ENCODE measurements around the gene XXYLT1.

XXYLT1 gene

DNA sequence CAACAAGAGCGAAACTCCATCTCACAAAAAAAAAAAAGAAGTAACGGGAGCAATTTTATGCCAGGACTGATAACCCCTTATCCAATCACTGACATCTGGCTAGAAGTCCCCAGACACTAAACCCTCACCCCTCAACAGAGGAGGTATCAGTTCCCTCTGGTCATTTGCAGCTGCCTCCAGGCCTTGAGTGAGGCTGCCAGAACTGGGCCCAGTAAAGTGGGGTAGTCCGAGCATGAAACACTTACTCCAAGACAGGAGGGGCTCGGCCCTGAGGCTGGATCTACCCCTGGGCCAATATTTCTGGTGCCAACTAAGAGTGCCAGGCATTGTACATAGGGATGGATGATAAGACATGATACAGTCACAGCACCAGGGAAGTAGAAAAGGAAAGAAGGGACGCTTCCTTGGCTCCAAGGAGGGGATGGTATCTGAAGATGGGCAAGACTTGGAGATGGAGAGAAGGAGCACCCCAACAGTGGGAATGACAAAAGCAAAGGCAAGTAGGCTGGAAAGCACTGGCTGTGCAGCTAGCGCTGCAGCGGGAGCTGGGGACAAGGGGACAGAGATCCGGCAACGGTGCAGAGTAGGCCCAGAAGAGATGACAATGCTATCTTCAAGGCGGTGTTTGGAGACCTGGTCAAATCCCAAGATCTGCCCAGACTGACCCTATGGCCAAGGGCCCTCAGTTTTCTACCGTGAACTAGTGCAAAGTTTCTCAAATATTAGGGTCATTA, 2.2 kb downstream of the XXYLT1 start:
- H3K4me3 ChIP-seq (ENCODE audit: low read depth, low read length) = no peak overlapping the region
- no peak for DNase-seq (ENCODE audit: low read depth)

- H3K4me3 ChIP-seq (ENCODE audit: low read depth, low read length) = no peak overlapping the region
- no peak for DNase-seq (ENCODE audit: low read depth)
Observed at GRCh38 chr3:195267096-195267495, 3.9 kb downstream of the XXYLT1 start.

GRCh38 chr3:195266428-195266827, 4.5 kb downstream of the XXYLT1 start:
- no peak overlapping the region for H3K4me3 ChIP-seq (ENCODE audit: low read depth, low read length)
- no peak for DNase-seq (ENCODE audit: low read depth)

- H3K4me3 ChIP-seq (ENCODE audit: low read depth, low read length) = no peak overlapping the region
- DNase-seq (ENCODE audit: low read depth) = no peak
Observed at GRCh38 chr3:195265363-195265976, 5.5 kb downstream of the XXYLT1 start.

- DNase-seq (ENCODE audit: low read depth) = no peak
- H3K4me3 ChIP-seq (ENCODE audit: low read depth, low read length) = no peak overlapping the region
Observed at GRCh38 chr3:195263925-195264600, 6.9 kb downstream of the XXYLT1 start.

GRCh38 chr3:195263193-195263924, 7.6 kb downstream of the XXYLT1 start:
- no peak for DNase-seq (ENCODE audit: low read depth)
- no peak overlapping the region for H3K4me3 ChIP-seq (ENCODE audit: low read depth, low read length)

DNA sequence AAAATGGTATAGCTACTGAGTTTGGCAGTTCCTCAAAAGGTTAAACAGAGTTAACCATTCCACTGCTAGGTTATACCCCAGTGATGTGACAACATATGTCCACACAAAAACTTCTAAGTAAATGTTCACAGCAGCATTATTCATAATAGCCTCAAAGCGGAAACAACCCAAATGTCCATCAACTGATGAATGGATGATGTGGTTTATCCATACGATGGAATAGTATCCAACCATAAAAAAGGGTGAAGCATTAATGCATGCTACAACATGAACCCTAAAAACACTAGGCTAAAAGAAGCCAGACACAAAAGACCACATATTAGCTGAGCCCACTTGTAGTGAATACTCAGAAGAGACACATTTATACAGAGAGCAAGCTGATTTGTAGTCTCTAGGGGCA, 9.0 kb downstream of the XXYLT1 start:
- no peak for DNase-seq (ENCODE audit: low read depth)
- no peak overlapping the region for H3K4me3 ChIP-seq (ENCODE audit: low read depth, low read length)

GRCh38 chr3:195260280-195260905, 10.6 kb downstream of the XXYLT1 start:
- H3K4me3 ChIP-seq (ENCODE audit: low read depth, low read length) = peak overlapping the region; percentile 71
- no peak for DNase-seq (ENCODE audit: low read depth)

GRCh38 chr3:195259475-195260279, 11.3 kb downstream of the XXYLT1 start:
- peak overlapping the region; percentile 71 for H3K4me3 ChIP-seq (ENCODE audit: low read depth, low read length)
- DNase-seq (ENCODE audit: low read depth) = peak; percentile 79

DNA sequence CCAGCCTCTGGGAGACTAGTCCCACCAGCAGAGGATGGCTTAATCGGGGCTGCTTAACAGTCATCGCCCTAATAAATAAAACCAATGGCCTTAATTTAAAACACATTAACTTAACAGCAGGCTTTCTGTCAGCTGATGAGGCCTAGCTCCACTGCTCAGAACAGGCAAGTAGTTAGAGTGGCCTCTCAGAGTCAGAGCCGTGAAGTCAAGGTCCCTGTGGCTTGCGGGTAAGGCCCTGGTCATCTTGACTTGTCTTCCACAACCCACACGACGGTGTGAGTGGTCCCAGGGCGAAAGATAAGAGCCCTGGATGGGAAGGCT, 11.8 kb downstream of the XXYLT1 start:
- peak overlapping the region; percentile 49 for H3K4me3 ChIP-seq (ENCODE audit: low read depth, low read length)

GRCh38 chr3:195258449-195259153, 12.4 kb downstream of the XXYLT1 start:
- no peak for DNase-seq (ENCODE audit: low read depth)
- H3K4me3 ChIP-seq (ENCODE audit: low read depth, low read length) = no peak overlapping the region

More for the DNA sequence above, 11.8 kb downstream of the XXYLT1 start:
- no peak for DNase-seq (ENCODE audit: low read depth)

GRCh38 chr3:195257454-195258448, 13.2 kb downstream of the XXYLT1 start:
- DNase-seq (ENCODE audit: low read depth) = no peak
- H3K4me3 ChIP-seq (ENCODE audit: low read depth, low read length) = no peak overlapping the region

GRCh38 chr3:195256639-195257453, 14.1 kb downstream of the XXYLT1 start:
- no peak overlapping the region for H3K4me3 ChIP-seq (ENCODE audit: low read depth, low read length)
- no peak for DNase-seq (ENCODE audit: low read depth)

DNA sequence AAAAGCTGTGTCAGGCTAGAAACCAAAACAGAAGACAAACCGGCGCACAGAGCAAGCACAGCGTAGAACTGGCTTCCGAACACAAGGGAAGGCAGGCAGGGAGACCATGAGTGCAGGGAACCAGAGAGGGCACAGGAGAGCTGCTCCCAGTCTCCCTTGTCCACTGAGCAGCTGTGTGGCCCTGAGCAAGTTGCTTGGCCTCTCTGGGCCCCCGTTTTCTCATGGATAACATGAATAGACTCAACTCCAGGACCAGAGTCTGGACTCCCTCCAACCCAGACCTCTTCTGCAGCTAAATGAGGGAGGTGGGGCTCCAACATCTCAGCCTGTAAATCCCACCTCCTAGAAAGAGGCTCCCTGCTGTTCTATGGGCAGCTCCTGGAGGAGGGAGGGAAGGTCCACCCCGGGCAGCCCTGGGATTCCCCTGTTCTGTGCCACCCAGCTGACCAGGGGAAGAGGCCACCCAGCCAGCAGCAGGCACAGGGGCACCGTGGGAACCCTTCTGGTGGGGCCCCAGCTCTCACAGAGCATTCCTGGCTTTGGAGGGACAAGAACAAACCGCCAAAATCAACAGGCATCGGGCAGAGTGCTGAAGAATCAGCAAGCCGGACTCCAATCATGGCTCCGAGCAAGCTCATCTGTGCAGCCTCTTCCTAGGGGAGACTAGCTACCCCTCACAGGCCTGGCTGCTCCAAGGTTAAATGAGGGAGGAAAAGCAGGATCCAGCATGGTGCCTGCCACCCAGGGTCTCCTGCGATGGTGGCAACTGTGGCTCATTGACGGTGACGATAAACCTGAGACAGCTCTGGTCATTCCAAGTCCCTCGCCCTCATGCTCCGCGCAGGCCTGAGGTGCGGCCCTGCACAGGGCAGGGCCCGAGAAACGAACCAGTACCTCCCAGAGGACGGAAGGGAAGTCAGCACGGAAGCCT, 15.1 kb downstream of the XXYLT1 start:
- H3K4me3 ChIP-seq (ENCODE audit: low read depth, low read length) = no peak overlapping the region
- no peak for DNase-seq (ENCODE audit: low read depth)

GRCh38 chr3:195255176-195255500, 15.8 kb downstream of the XXYLT1 start:
- DNase-seq (ENCODE audit: low read depth) = no peak
- H3K4me3 ChIP-seq (ENCODE audit: low read depth, low read length) = no peak overlapping the region
